Transverse colon (tissue), 3 donors: ENCODE data around the gene CCDC63.

Experiments
- POLR2A ChIP-seq: fragments of 450-650 bp; IDR thresholded peaks from one replicate; pipeline ENCODE4 v1.6.1; 2016; ENCODE audit warnings: antibody characterized with exemption, mild to moderate bottlenecking, moderate library complexity
- TF ChIP-seq, protein P1 (sequence below), 5 experiments: fragments of 200-600 bp in 3 of 5; fragments of 450-650 bp in 2 of 5; sonication (generic) in 3 of 5; IDR thresholded peaks; 1 replicate in 2 of 5; 2 replicates in 3 of 5; pipeline ENCODE4 v1.5.1; 2016 to 2017; ENCODE audit warnings: antibody characterized with exemption in 5 of 5, inconsistent platforms in 3 of 5, mild to moderate bottlenecking in 2 of 5, moderate library complexity in 1 of 5

DNA sequence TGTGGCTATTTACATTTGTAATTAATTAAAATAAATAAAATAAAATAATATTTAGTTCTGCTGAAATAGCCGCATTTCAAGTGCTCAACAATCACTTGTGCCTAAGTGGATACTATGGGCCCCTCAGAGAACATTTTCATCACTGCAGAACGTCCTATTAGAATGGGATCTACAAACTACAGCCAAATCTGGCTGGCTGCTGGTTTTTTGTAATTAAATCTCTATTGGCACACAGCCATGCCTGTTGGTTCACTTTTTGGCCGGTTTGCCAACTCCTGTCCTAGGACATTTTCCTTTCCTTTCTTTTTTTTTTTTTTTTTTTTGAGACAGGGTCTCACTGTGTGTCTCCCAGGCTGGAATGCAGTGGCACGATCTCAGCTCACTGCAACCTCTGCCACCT, 9.8 kb downstream of the CCDC63 start:
- no peak for TF ChIP-seq POLR2A
- TF ChIP-seq, protein P1, sequence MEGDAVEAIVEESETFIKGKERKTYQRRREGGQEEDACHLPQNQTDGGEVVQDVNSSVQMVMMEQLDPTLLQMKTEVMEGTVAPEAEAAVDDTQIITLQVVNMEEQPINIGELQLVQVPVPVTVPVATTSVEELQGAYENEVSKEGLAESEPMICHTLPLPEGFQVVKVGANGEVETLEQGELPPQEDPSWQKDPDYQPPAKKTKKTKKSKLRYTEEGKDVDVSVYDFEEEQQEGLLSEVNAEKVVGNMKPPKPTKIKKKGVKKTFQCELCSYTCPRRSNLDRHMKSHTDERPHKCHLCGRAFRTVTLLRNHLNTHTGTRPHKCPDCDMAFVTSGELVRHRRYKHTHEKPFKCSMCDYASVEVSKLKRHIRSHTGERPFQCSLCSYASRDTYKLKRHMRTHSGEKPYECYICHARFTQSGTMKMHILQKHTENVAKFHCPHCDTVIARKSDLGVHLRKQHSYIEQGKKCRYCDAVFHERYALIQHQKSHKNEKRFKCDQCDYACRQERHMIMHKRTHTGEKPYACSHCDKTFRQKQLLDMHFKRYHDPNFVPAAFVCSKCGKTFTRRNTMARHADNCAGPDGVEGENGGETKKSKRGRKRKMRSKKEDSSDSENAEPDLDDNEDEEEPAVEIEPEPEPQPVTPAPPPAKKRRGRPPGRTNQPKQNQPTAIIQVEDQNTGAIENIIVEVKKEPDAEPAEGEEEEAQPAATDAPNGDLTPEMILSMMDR (IDR thresholded peaks at IDR 0.05) = no peak
